ENCODE measurements around the gene RAPGEF1.

The RAPGEF1 gene

GRCh38 chr9:131621551-131622358 lies 118.1 kb downstream of the RAPGEF1 start:
- DNase-seq: no peak

GRCh38 chr9:131620764-131621520 lies 118.9 kb downstream of the RAPGEF1 start:
- no peak for DNase-seq

- no peak for DNase-seq
Measured at GRCh38 chr9:131619680-131620079, 120.2 kb downstream of the RAPGEF1 start.

GRCh38 chr9:131618785-131619184 lies 121.1 kb downstream of the RAPGEF1 start:
- DNase-seq: no peak

- no peak for DNase-seq
Measured at GRCh38 chr9:131618071-131618479, 121.8 kb downstream of the RAPGEF1 start.

- DNase-seq: no peak
Measured at GRCh38 chr9:131617611-131618010, 122.3 kb downstream of the RAPGEF1 start.

- no peak for DNase-seq
Measured at GRCh38 chr9:131616983-131617604, 122.8 kb downstream of the RAPGEF1 start.

- no peak for DNase-seq
Measured at GRCh38 chr9:131614340-131614915, 125.4 kb downstream of the RAPGEF1 start.

- DNase-seq: no peak
Measured at GRCh38 chr9:131613921-131614320, 126.0 kb downstream of the RAPGEF1 start.

- DNase-seq: no peak
Measured at GRCh38 chr9:131612851-131613250, 127.0 kb downstream of the RAPGEF1 start.

- DNase-seq: no peak
Measured at GRCh38 chr9:131611586-131612315, 128.1 kb downstream of the RAPGEF1 start.

GRCh38 chr9:131610231-131610761 lies 129.6 kb downstream of the RAPGEF1 start:
- no peak for DNase-seq

- no peak for DNase-seq
Measured at GRCh38 chr9:131609099-131609830, 130.6 kb downstream of the RAPGEF1 start.

- no peak for DNase-seq
Measured at GRCh38 chr9:131608493-131609037, 131.3 kb downstream of the RAPGEF1 start.

- DNase-seq: no peak
Measured at GRCh38 chr9:131607591-131607990, 132.3 kb downstream of the RAPGEF1 start.

GRCh38 chr9:131606896-131607567 lies 132.8 kb downstream of the RAPGEF1 start:
- no peak for DNase-seq

GRCh38 chr9:131605770-131606590 lies 133.9 kb downstream of the RAPGEF1 start:
- no peak for DNase-seq

GRCh38 chr9:131603711-131604439 lies 136.0 kb downstream of the RAPGEF1 start:
- no peak for DNase-seq

- no peak for DNase-seq
Measured at GRCh38 chr9:131603199-131603598, 136.7 kb downstream of the RAPGEF1 start.
